Dermis microvascular lymphatic vessel endothelial cell (primary cell): ENCODE results near the gene SETBP1. TPM values are rescaled to one million over a fixed set of nuclear protein-coding genes. Genes with fewer than 3 reads are reported as not detected.

Source experiments
- DNase-seq, 2 donors: peaks; one replicate each; pipeline versions ENCODE4 v3.0.0 to v3.0.0-alpha.2; 2010; ENCODE audit warnings: low read depth in 2 of 2
- total RNA-seq: library from RNA; depleted of rRNA; stranded (reverse); fragments of >200 nt; gene quantifications from 2 replicates; pipeline ENCODE4 v1.2.1, GENCODE V29; 2014

The SETBP1 gene
- 2.3 and 6.4 TPM in 2 replicates for total RNA-seq

DNA sequence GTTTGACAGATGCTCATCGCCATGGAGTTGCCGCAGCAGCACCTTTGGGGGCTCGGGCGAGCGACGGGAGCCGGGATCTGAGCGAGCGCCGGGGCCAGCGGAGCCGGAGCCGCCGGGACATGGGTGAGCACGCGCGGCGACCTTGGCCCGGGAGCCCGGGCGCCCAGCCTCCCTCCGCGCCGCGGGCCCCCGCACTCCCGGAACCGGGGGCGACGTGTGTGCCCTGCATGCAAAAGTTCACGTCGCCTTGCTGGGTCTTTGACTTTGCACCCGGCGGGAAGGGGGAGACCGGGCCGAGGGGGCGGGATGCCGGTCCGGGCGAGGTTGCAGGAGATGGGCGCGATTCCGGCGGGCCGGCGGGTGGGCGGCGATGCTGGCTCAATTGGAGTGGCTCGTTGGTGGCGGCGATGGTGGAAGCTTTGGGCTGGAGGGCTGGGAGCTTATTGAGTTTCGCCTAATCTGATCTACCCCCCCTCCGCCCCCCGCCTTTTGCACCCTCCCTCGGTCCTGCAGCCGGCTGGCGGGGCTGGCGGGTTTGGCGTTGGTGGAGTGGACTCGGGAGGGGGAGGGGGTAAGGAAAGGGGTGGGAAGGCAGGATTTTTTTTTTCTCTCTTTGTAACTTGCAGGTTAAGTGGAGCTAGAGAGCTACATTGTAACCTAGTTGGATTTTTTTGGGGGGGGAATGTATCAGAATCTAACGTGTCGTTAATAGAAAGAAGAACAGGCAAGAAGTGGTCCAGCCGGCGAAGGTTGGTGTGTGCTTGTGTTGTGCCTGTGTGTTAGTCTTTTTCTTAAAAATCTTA lies at the start of gene SETBP1:
SETBP1 (plus strand) TSS at position 616 of the 803 bp plus-strand sequence. CDS start 20,459 bp downstream, outside the sequence.
- peak in 1 of 2 donors; percentile 11 for DNase-seq

DNA sequence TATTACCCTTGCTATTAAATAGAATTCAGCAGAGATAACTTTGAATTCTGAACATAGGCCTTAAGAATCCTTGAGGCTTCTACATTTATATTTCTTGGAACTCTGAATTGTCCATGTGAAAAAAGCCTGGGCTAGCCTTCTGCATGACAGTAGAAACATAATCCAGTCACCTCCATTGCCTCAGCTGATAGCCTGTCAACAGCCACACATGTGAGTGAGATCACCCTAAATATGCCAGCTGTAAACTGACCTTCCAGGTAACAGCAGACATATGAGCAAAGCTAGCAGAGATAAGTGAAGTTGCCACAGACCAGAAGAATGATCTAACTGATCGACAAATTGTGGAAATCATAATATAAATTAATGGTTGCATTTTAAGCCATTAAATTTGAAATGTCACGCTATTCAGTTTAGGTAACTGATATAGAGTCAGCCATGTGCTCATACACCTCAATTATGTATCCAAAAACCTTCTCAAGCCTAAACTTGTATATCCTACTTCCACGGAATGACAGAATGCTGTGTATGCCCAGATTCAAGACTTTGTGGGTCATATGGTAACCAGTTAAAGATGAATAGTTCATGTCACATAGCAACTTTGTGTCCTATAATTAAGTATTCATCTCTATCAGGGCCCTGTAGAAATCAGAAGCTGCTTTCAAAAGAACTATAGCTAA lies 48.1 kb upstream of the SETBP1 start:
- DNase-seq = no peak

DNA sequence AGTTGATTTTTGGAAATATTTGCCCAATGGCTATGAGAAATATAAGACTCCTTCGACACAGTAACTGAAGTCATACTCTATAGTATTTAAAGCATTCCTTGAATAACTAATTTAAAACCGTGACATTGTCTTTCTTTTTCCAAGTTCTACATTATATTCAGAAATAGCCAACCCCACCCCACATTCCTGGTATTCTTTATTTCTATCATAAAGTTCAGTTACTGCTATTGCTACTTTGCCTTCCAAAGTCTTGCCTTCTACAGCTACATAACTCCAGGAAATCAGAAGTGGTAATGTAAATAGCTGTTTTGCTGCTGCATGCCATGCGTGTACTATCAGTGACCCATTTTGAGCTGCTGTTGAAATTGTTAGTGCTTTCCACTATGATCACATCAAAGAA lies 45.1 kb upstream of the SETBP1 start:
- no peak for DNase-seq

DNA sequence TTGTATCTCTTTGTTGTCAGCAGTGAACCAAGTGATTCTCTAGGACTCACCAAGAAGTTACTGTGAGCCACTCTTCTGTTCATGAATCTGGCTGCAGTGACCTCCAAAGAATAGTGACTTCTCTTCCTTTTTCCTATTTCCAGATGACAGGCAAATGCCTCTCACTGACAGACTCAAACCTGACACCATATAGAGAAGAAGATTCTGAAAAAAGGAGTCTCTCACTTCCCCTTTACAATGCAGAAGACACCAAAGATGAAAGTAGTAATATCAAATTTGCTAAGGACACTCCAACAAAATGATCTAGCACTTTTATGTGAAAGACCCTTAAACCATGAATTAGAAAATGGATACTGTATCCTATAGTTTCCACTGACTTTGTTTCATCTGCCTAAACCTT lies 44.4 kb upstream of the SETBP1 start:
- DNase-seq = no peak

DNA sequence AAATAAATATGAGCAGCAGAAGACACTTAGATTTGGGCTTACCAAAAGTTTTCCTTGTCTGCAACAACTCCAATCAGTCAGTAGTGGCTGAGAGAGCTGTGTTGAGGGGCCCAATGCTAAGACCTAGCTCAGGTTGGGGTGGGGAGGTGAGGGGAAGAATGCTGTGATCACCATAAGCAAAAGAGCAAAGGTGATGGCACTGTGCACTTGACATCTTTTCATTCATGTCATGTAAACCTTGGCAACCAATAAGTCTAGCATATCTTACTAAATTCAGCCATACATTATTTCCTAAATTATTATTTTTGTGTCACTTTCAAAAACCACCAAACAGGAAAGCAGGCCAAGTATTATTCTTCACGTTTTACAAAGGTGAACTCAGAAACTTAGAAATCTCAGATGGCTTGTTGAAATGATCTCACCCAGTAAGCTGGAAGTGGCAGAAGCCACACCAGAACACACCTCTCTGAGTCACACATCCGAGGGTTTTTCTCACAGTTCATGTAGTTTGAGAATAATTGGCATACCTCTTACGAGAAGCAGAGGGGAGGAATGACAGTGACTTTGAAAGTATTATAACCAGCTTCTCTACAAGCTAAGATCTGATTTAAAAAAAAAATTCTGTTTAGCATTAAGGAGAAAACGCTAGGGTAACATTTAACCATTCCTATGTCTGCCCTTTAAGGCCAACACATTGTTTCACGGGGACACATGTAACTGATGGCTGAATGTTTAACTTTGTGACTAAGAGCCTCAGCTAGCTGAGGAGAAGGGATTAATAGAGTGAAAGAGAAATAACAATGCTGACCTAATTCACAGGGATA lies 43.3 kb upstream of the SETBP1 start:
- DNase-seq = no peak

DNA sequence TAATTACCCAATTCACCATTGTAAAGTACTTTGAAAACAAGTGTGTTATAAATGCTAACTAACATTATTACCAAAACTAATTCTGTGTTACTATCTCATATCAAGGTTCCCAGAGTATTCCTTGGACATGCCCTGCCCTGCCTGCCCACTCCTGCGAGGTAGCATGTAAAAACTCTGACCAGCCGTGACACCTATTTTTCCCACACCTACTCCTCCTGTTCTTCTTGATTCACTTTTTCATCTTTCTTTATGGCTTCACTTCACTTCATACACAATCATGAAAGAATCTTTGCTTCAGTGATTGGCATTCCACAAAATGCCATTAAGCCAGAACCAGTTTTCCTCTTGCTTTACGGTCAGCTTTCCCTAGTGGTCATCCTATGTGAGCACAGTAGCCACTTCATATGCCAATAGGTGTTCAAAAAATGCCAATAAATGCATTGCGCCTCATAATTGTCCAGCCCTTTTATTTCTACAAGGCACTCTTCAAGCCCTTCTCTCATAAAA lies 42.6 kb upstream of the SETBP1 start:
- DNase-seq = no peak

DNA sequence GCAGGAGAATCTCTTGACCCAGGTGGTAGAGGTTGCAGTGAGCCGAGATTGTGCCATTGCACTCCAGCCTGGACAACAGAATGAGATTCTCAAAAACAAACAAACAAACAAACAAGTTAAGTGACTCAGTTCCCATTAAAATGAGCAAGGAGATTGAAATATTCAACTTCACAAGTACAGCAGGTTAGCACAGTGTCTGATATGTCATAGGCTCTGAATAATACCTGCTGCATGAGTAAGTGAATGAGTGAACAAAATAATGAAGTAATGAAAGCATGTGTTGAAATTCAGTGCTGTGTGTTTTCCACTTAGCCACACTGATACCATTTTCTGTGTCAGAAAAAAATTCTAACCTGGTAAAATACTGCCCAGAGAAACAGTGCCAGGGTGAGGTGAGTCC lies 41.9 kb upstream of the SETBP1 start:
- DNase-seq = no peak

DNA sequence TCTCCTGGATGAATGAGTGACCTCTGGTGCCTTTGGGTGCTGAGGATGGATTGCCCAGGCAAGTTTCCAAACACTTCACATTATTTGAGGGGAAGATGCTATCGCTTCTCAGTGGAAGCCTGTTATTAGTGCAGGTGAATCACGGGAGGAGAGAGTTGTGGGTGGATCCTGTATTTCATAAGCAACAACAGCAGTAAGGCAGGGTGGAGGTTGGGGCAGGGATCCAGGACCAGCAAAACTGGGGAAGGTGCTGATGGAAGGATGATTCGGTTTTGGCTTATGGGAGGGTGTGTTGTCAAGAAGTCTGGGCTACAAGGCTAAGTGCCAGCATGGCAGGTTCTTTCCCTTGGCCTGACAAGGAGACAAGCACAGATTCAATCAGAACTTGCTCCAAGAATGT lies 37.7 kb upstream of the SETBP1 start:
- no peak for DNase-seq

DNA sequence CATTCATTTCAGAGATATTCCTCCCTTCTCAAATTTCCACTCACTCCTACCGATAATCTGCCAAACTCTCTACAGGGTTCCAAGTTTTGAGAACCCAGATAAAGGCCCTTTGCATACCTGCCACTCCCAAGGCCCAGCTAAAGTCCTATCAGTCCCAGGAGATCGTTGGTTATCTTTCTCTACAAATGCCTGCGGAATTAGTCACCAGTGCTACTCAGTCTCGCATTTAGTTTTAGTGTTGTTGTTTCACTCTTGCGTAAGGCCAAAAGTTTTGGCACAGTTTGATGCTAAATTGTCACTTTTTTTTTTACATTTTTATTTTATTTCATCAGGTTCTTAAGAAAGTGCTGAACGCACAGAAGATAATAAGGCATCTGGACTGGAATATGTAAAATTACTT lies 29.2 kb upstream of the SETBP1 start:
- DNase-seq = no peak

DNA sequence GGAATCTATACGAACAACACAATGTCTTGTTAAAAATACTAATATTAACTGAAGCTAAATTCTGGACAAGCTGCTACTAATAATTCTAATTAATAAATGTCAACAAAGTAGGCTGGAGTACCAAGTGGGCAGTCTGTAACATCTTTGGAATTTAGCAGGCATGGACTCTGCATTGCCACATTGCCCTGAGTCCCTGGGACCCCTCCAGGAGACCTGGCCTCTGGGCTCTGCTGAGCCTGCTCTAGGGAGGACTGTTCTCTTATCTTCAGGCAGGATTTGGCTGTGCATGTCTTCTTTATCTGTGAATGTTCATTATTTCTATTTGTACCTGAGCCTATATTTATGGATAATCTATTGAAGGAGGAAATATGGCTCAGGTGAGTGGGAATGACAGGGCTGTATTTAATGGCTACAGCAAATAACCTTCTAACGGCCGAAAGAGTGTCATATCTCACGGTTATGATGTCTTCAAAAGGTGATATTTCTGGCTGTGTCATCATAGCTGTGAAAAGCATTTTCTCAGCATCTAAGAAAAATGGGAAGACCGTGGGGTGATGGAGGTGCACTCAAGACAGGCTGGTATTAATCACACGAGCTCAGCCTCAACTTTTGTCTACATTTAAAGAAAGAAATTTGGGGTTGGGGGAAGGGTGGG lies 28.6 kb upstream of the SETBP1 start:
- DNase-seq = no peak

DNA sequence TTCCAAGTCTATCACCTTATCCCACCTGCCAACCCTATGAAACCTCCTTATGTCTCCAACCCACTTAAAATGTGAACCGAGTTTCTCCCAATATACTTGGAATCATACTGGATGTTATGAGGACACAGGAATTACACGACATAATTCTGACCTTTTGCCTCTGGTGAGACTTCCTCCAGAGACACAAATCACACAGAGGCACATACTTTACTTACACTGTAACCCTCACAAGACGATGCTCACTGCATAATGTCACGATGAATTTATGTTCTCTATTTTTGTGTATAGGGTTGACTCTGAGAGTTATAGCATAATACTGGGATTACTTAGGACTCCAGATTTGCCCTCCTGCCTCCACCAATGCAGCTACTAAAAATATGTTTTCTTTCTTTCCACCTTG lies 28.0 kb upstream of the SETBP1 start:
- no peak for DNase-seq

DNA sequence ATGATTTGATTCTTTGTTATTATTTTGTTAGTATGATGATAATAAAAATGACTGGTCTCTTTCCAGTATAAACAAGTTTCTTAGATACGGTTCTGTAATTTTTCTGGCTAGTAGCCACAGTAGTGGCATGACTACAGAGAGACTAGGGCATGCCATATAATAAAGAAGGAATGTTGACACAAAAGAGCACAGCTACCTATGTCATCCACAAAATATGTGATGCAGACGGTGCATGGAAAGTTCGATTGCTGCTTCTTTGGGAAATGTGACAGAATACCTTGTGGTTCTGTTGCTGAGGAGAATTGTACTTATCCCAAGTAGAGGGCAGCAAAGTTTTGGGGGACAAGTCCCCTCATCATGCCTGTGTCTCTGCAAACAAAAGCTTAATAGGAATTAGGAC lies 26.1 kb upstream of the SETBP1 start:
- peak; percentile 3 to 69 for DNase-seq

DNA sequence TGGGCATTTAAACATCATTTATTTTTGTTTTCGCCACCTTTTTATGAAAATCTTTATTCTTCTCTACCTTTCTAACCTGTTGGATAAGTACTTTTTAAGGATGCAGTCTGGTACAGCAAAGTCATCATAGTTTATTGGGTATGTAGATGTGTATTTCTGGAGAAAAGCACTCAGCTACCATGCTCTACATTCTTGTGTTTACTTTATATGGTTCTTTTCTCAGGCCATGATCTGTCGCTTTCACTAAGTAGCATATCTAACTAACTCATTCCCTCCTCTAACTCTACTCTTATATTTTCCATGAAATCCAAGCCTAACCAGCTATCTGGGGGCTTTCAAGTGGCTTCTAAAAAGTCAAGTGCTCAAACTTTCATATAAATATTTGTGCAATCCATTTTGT lies 25.3 kb upstream of the SETBP1 start:
- DNase-seq = no peak

DNA sequence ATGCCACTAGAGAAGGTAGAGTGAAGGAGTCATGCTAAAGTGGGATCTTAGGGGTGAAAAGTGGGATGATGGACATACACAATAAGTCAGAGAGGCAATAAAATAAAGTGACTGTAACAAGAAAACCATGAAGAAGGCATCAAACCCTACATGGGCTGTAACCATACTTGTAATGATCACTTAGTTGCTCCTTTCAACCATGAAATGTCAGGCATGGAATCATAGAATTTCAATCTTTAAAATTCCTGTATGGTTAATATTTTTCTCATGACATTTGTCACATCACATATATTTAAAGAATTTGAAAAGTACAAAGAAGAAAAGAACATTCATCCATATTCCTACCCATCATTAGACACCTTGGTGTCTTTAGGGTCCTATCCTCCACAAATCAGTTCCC lies 20.9 kb upstream of the SETBP1 start:
- no peak for DNase-seq

DNA sequence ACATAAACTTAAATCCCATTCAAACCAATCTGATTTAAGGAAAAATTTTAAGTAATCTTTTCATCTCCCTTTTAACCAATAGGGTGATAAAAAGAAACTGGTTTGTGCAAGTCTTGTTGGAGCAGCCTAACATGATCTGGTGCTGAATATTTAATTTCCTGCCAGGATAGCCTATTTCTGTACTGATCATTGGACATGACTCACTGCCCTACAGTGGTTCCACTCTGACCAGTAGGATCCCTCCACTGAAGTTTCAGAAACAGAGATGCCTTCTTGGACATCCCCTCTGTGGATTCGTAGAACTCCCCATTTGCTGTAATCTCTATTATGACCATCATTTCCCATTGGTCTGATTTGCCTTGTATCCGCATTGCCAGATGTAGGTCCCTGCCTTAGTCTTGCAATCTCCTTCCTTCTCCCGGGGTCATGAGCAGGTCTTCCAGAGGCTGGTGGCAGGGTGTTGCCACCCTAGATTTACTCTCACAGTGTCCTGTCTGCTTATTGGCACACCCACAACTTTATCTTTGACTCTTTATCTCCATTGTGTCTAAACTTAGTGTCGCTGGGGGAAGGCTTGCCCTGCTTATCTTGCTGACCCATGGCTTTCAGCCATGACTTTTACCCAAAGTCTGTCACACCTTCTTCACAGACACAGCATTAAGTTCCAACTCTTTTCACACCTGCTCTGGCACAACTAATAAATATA lies 12.3 kb upstream of the SETBP1 start:
- no peak for DNase-seq

DNA sequence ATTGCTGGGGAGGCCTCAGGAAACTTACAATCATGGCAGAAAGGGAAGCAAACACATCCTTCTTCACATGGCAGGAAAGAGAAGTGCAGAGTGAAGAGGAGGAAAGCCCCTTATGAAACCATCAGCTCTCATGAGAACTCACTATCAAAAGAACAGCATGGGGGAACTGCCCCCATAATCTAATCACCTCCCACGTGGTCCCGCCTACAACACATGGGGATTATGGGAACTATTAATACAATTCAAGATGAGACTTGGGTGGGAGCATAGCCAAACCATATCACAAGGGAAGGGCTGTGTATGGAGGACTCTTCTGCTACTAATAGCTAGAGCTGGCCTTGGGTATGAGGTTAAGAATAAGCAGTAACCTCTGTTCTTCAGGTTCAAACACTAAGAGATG lies 8.8 kb upstream of the SETBP1 start:
- DNase-seq = no peak

DNA sequence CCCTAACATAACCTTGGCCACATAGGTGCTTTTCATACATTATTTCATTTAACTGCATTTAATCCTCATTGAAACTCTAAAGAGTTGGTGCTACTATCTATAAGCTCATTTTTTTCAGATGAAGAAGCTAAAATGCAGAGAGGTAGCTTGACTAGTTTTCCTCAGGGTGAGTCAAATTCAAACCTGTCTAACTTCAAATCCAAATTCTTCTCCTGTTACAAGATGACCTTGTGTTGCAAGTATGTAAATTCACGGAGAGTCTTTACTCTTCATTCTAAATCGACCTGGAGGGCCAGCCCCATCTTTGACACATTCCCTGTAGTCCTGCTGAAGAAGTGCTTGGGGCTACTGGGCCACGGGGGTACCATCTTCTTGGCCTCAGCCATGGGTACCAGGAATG lies 8.2 kb upstream of the SETBP1 start:
- DNase-seq = no peak

DNA sequence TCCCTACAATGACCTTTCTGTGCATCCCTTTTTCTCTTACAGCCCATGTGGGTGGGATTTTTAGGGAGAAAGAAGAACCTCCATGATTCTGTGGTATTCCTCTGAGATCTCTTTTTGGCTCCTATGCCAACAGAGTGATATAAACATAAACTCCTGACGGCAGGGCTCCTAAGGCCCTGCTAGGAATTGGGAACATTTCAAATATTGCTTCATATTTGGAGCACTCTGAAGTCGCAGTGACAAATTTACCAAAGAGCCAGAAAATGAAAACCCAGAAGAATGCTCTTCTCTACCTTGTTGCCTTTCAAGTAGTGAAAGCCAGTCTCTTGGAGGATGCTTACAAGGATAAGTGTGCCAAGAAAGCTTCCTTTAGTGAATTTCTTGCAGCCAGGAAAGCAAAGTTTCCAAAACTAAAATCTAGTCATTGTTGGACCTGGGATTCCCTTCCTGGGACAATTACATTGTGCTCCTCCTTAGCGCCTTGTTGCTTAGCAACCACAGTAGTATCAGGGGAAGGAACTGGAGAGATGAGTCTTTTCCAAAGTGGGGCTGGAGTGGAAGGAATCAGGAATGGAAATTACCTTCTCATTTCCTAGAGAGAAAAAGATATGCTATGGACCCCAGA lies 7.3 kb upstream of the SETBP1 start:
- no peak for DNase-seq

DNA sequence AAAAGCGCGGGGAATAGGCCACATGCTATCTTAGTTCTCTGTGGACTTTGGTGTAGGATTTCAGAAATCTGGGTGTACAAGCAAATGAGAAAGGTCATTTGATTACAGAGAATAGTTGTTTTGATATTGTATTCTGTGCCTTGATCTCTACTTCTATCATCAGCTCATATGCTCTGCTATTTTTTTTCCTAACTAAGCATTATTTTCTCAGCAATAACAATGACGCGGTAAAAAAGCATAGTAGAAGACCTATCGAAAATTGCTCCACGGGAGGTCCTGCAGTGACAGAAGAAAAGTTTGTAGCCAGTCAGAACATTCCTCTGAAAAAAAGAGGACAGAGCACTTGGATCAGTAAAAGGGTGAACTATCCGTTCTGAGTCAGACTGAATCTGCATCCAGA lies 2.8 kb upstream of the SETBP1 start:
- DNase-seq = no peak

DNA sequence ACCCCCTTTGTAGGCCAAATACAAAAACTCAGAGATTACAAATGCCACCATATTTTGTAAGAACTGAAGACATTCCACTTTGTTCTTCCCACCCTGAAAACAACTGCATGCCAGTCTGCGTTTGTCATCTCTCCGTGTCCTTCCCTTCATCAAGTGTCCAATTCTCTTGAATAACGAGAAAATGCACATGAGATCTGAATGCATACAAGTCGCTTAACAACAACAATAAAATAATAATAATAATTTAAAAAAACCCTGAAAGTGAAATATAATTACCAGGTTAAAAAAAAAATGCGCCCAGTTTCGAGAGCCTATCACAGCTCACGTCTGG lies 2.0 kb upstream of the SETBP1 start:
- DNase-seq = no peak
